ENCODE measurements around the gene CHST15.

The CHST15 gene

GRCh38 chr10:123990889-123991288, 102.5 kb downstream of the CHST15 start:
- TF ChIP-seq, protein P1, sequence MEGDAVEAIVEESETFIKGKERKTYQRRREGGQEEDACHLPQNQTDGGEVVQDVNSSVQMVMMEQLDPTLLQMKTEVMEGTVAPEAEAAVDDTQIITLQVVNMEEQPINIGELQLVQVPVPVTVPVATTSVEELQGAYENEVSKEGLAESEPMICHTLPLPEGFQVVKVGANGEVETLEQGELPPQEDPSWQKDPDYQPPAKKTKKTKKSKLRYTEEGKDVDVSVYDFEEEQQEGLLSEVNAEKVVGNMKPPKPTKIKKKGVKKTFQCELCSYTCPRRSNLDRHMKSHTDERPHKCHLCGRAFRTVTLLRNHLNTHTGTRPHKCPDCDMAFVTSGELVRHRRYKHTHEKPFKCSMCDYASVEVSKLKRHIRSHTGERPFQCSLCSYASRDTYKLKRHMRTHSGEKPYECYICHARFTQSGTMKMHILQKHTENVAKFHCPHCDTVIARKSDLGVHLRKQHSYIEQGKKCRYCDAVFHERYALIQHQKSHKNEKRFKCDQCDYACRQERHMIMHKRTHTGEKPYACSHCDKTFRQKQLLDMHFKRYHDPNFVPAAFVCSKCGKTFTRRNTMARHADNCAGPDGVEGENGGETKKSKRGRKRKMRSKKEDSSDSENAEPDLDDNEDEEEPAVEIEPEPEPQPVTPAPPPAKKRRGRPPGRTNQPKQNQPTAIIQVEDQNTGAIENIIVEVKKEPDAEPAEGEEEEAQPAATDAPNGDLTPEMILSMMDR (IDR thresholded peaks at IDR 0.05; ENCODE audit: insufficient read depth, low read length, poor library complexity, severe bottlenecking), result no peak

DNA sequence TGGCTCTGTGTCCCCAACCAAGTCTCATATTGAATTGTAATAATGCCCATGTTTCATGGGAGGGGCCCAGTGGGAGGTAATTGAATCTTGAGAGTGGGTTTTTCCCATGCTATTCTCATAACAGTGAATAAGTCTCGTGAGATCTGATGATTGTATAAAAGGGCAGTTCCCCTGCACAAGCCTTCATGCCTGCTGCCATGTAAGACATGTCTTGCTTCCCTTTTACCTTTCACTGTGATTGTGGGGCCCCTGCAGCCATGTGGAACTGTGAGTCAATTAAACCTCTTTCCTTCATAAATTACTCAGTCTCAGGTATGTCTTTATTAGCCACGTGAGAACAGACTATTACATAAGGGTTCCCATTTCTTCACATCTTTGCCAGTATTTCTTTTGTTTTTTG, 104.7 kb downstream of the CHST15 start:
- TF ChIP-seq, protein P1 (IDR thresholded peaks at IDR 0.05; ENCODE audit: insufficient read depth, low read length, poor library complexity, severe bottlenecking), result no peak
- no peak for DNase-seq (ENCODE audit: extremely low read depth, insufficient read length)

More at GRCh38 chr10:123990889-123991288, 102.5 kb downstream of the CHST15 start:
- H3K4me3 ChIP-seq (replicated peaks; ENCODE audit: low read depth, low read length), result no peak overlapping the region
- DNase-seq (ENCODE audit: extremely low read depth, insufficient read length), result no peak
- no peaks in the 10 kb centered on the region for H3K36me3 ChIP-seq (ENCODE audit: control insufficient read depth, insufficient read depth, low read length)
- peaks cover 2% of the 10 kb centered on the region for H3K27me3 ChIP-seq (replicated peaks; ENCODE audit: control insufficient read depth, insufficient read depth, low read length)

GRCh38 chr10:123986736-123987135, 106.7 kb downstream of the CHST15 start:
- H3K4me3 ChIP-seq (replicated peaks; ENCODE audit: low read depth, low read length), result no peak overlapping the region
- H3K27me3 ChIP-seq (replicated peaks; ENCODE audit: control insufficient read depth, insufficient read depth, low read length), result no peaks in the 10 kb centered on the region
- H3K36me3 ChIP-seq (ENCODE audit: control insufficient read depth, insufficient read depth, low read length), result no peaks in the 10 kb centered on the region
- TF ChIP-seq, protein P1 (IDR thresholded peaks at IDR 0.05; ENCODE audit: insufficient read depth, low read length, poor library complexity, severe bottlenecking), result no peak
- DNase-seq (ENCODE audit: extremely low read depth, insufficient read length), result no peak

More for the DNA sequence above, 104.7 kb downstream of the CHST15 start:
- Histone ChIP-seq H3K4me3 (replicated peaks; ENCODE audit: low read depth, low read length) (no peak overlapping the region), H3K27me3 (replicated peaks; ENCODE audit: control insufficient read depth, insufficient read depth, low read length) (no peaks in the 10 kb centered on the region), H3K36me3 (ENCODE audit: control insufficient read depth, insufficient read depth, low read length) (no peaks in the 10 kb centered on the region)

DNA sequence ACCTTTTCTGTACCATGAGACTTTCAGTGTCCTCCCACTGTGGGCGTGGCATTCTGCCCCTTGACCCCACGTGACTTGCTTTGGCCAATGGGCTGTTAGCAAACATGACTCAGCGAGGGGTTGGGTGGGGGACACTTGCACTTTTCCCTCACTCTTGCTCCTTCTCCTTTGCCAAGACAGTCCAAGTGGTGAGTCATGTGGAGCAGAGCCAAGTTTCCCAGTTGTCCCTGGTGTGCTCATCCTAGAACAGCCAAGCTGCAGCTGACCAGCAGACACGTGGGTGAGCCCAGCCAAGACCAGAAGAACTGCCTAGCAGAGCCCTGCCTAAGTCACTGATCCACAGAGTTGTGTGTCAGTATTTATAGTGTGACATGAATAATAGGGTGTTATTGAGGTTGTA, 119.0 kb downstream of the CHST15 start:
- no peaks in the 10 kb centered on the region; the same call in 1 of the 2 replicates for H3K27me3 ChIP-seq (replicated peaks; ENCODE audit: control insufficient read depth, insufficient read depth, low read length)
- DNase-seq (ENCODE audit: extremely low read depth, insufficient read length), result no peak

DNA sequence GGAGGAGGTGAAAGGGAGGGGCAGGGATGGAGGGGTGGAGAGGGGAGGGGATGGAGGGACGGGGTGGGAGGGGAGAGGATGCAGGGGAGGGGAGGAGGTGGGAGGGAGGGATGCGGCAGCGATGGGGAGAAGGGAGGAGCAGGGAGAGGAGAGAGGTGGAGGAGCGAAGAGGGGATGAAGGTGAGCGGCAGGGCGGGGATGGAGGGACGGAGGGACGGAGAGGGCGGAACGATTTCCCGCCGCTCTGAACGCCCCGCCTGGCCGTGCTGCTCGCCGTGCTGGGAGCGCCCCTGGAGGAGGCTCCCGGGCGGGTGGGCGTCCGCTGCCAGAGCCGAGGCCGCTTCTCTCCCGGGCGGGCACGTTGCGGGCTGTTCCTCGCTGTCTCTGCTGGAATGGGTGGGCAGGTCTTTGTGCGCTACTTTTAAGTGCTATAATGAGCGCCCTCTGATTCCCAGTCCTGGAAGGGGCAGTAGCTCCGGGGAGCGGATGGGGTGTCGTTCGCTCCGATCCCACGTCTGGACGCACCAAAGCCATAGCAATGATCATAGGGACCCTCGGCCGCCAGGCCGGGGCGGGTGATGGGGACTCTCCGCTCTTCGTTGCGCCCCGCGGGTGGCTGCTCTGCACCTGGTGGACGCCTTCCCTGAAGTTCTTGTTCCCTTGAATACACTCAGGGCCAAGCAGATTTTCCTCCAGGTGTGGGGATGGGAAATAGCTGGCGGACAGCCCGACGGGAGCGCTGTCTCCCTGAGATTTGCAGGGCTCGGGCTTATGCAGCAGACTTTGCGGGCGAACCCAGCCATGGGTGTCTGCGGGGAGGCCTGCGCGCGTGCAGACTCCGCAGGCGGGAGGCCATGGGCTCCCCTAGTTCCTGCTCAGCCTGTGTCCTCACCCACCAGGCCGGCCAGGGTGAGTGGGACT, 120.7 kb downstream of the CHST15 start:
- no peak for DNase-seq (ENCODE audit: extremely low read depth, insufficient read length)
- Histone ChIP-seq H3K27me3 (replicated peaks; ENCODE audit: control insufficient read depth, insufficient read depth, low read length) (no peaks in the 10 kb centered on the region; the same call in 1 of the 2 replicates), H3K36me3 (ENCODE audit: control insufficient read depth, insufficient read depth, low read length) (no peaks in the 10 kb centered on the region), H3K4me3 (replicated peaks; ENCODE audit: low read depth, low read length) (no peak overlapping the region)
- TF ChIP-seq, protein P1 (IDR thresholded peaks at IDR 0.05; ENCODE audit: insufficient read depth, low read length, poor library complexity, severe bottlenecking), result no peak

More for the DNA sequence above, 119.0 kb downstream of the CHST15 start:
- H3K4me3 ChIP-seq (replicated peaks; ENCODE audit: low read depth, low read length), result no peak overlapping the region
- H3K36me3 ChIP-seq (ENCODE audit: control insufficient read depth, insufficient read depth, low read length), result no peaks in the 10 kb centered on the region
- TF ChIP-seq, protein P1 (IDR thresholded peaks at IDR 0.05; ENCODE audit: insufficient read depth, low read length, poor library complexity, severe bottlenecking), result no peak
